ENCODE measurements around the gene FRMD8.

DNA sequence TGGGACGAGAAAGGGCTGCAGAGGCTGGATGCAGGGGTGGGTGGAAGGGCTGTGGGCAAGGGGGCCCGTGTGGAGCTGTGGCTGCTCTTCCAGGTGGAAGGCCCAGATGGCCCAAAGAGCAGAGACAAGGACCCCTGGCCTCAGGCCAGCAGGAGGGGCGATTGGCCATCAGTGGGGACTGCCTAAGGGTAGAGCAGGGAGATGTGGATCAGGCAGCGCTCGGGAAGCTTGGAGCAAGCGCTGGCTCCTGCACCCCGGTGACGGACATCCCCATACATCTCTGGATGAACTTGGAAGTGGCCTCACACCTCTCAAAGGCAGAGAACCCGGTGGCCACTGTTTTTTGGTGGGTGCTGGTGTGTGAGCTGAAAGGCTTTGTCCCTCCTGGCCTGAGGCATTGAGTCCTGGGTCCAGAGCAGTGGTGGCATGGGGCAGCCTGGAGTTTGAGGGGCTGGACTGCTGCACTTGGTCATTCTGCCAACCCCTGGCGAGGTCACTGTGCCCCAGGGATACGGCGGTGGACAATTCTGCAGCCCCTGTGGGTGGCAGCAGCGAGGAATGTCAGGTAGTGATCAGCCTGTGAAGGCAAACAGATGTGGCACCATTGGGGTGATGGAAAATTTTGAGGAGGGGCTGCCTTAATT lies 5.9 kb downstream of the FRMD8 start:
- TF ChIP-seq, protein P1, sequence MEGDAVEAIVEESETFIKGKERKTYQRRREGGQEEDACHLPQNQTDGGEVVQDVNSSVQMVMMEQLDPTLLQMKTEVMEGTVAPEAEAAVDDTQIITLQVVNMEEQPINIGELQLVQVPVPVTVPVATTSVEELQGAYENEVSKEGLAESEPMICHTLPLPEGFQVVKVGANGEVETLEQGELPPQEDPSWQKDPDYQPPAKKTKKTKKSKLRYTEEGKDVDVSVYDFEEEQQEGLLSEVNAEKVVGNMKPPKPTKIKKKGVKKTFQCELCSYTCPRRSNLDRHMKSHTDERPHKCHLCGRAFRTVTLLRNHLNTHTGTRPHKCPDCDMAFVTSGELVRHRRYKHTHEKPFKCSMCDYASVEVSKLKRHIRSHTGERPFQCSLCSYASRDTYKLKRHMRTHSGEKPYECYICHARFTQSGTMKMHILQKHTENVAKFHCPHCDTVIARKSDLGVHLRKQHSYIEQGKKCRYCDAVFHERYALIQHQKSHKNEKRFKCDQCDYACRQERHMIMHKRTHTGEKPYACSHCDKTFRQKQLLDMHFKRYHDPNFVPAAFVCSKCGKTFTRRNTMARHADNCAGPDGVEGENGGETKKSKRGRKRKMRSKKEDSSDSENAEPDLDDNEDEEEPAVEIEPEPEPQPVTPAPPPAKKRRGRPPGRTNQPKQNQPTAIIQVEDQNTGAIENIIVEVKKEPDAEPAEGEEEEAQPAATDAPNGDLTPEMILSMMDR (IDR thresholded peaks at IDR 0.05; ENCODE audit: poor library complexity, severe bottlenecking) = no peak
- TF ChIP-seq RAD21 (conservative IDR thresholded peaks at IDR 0.05) = no peak
- no peak for TF ChIP-seq EZH2 (IDR thresholded peaks at IDR 0.05; ENCODE audit: borderline replicate concordance, insufficient read depth, low read length, poor library complexity, severe bottlenecking)
- no peak for TF ChIP-seq SMC3 (conservative IDR thresholded peaks at IDR 0.05; ENCODE audit: poor library complexity)
- no peak for TF ChIP-seq POLR2AphosphoS5 (IDR thresholded peaks at IDR 0.05)
- no peak for TF ChIP-seq EP300 (conservative IDR thresholded peaks at IDR 0.05; ENCODE audit: poor library complexity, severe bottlenecking)
- no peak for TF ChIP-seq TAF1 (IDR thresholded peaks at IDR 0.05; ENCODE audit: low read depth)
- no peak for TF ChIP-seq MXI1 (conservative IDR thresholded peaks at IDR 0.05; ENCODE audit: poor library complexity, severe bottlenecking)

All from neural cell (in vitro differentiated cells).